DMS 273 (cell line): Measurements from ENCODE around the gene GRIP1.
A peak's percentile ranks its signal among the peaks of the same experiment; 100 is the strongest.

Experiments used
- DNase-seq: peaks from one replicate; lab custom pipeline; 2025; ENCODE audit not compliant: unreplicated experiment; lab: John Stamatoyannopoulos, UW

The GRIP1 gene, protein sequence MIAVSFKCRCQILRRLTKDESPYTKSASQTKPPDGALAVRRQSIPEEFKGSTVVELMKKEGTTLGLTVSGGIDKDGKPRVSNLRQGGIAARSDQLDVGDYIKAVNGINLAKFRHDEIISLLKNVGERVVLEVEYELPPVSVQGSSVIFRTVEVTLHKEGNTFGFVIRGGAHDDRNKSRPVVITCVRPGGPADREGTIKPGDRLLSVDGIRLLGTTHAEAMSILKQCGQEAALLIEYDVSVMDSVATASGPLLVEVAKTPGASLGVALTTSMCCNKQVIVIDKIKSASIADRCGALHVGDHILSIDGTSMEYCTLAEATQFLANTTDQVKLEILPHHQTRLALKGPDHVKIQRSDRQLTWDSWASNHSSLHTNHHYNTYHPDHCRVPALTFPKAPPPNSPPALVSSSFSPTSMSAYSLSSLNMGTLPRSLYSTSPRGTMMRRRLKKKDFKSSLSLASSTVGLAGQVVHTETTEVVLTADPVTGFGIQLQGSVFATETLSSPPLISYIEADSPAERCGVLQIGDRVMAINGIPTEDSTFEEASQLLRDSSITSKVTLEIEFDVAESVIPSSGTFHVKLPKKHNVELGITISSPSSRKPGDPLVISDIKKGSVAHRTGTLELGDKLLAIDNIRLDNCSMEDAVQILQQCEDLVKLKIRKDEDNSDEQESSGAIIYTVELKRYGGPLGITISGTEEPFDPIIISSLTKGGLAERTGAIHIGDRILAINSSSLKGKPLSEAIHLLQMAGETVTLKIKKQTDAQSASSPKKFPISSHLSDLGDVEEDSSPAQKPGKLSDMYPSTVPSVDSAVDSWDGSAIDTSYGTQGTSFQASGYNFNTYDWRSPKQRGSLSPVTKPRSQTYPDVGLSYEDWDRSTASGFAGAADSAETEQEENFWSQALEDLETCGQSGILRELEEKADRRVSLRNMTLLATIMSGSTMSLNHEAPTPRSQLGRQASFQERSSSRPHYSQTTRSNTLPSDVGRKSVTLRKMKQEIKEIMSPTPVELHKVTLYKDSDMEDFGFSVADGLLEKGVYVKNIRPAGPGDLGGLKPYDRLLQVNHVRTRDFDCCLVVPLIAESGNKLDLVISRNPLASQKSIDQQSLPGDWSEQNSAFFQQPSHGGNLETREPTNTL

DNA sequence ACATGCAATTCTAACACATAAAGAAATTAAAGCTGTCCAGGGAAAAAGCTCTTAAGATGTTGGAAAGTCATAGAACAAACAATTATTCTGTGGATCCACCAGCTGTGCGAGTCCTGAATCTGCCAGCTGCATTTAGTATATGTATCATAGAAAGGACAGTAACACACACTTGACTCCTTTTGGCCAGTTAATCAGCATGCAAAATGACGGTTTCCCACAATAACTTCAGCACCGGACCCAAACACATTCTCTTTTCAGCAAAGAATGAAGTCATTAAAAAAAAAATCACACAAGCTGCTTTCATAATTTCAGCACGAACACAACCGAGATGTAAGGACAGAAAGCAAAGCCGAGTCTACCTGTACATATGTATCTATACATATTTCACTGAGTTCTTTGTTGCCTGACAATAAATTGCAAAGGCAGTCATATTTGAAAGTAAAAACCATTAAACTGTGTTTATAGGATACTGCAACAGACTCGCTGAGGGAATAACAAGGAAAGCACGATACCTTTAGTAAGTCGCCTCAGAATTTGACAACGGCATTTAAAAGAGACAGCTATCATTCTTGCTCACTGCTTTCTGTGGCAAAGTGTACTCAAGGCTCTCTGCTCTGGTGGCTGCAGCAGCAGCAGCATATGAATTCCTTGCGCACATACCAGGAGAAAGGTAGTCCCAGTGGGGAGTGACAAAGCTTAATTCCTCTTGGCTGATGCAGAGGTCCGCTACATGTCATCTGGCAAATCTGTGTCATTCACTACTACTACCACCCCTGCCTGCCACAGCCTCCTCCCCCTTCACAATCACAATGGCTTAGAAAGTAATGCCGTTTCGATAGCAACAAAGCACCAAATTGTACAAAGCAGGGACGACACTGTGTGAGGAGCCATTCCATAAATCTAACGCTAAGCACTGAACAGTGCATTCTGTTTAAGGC lies at the start of gene GRIP1:
Gene GRIP1 (minus strand): TSS at position 739 of the 938 bp plus-strand sequence. CDS start 172 bp downstream, at position 567.
- DNase-seq, result peak; percentile 24

GRCh38 chr12:66726556-66726955 lies 47.7 kb upstream of the GRIP1 start:
- no peak for DNase-seq

- DNase-seq, result no peak
Observed at GRCh38 chr12:66725031-66725430, 46.2 kb upstream of the GRIP1 start.

DNA sequence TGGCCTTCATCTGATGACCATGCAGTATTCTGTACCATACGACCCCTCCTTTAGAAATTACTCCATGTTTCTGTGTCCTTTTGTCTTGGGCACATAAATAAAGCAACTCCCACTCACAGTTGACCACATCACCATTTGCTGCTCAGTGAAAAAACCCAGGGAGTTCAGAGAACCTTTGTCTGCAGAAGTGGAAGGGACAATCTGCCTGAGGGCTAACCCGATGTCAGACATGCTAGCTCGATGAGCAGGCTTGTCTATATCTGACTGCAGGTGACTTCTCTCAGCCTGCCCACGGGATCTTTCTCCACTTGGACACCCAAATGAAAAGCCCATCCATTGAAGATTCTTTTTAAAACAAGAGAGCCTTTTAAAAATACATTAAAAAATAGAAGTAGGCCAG lies 45.7 kb upstream of the GRIP1 start:
- DNase-seq, result no peak

GRCh38 chr12:66724026-66724425 lies 45.1 kb upstream of the GRIP1 start:
- no peak for DNase-seq

DNA sequence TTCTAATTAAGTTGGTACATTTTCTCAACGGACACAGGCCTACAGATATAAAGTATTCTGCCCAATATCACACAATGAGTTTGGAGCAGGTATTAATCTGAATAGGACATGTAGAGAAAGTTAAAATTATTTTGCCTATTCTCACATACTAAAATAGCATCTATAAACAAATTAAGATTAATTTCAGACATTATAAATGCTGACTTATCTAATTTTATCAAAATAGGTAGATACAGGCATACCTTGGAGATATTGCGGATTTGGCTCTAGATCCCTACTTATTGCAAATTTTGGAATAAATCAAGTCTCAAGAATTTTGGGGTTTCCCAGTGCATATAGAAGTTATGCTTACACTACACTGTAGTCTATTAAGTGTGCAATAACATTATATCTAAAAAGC lies 41.0 kb upstream of the GRIP1 start:
- DNase-seq, result no peak

GRCh38 chr12:66717036-66717673 lies 38.3 kb upstream of the GRIP1 start:
- DNase-seq, result no peak

DNA sequence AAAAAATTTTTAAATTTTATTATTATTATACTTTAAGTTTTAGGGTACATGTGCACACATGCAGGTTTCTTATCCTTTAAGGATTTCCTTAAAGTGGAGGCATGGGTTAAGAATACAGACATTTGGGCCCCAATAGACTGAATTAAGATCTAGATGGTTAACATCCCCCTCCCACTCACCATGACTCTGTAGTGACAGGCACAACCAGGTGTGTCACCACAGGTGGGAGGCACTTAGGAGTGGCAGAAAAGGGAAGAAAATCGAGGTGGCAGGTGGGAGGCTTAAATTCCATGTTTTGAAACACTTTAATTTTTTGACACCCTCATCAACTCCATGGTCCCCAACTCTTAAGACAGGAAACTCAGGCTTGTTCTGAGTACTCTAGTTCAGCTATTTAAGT lies 37.6 kb upstream of the GRIP1 start:
- DNase-seq, result no peak

- DNase-seq, result no peak
Observed at GRCh38 chr12:66714709-66715108, 35.8 kb upstream of the GRIP1 start.

GRCh38 chr12:66713984-66714383 lies 35.1 kb upstream of the GRIP1 start:
- no peak for DNase-seq

GRCh38 chr12:66709893-66710292 lies 31.0 kb upstream of the GRIP1 start:
- no peak for DNase-seq

- no peak for DNase-seq
Observed at GRCh38 chr12:66709457-66709773, 30.5 kb upstream of the GRIP1 start.

- DNase-seq, result peak; percentile 52
Observed at GRCh38 chr12:66708704-66709456, 30.0 kb upstream of the GRIP1 start.

GRCh38 chr12:66707002-66707697 lies 28.3 kb upstream of the GRIP1 start:
- no peak for DNase-seq

GRCh38 chr12:66699738-66700482 lies 21.0 kb upstream of the GRIP1 start:
- no peak for DNase-seq

- DNase-seq, result no peak
Observed at GRCh38 chr12:66698558-66698957, 19.7 kb upstream of the GRIP1 start.

- DNase-seq, result no peak
Observed at GRCh38 chr12:66697404-66697803, 18.5 kb upstream of the GRIP1 start.
